HG02885 (cell line): ENCODE results near the gene MAGI1.
"Not testable (repeated sequence)": the region's sequence is repeated elsewhere in the genome, so short reads cannot be mapped to it uniquely, and the experiment has no call there.

Experiments
- ATAC-seq: cut with Tn5 transposase; IDR thresholded peaks from one replicate; pipeline ENCODE4 v1.9.1; 2021; ENCODE audit warnings: mild to moderate bottlenecking; ENCODE audit not compliant: unreplicated experiment, poor library complexity

Gene MAGI1

GRCh38 chr3:66038726-66039589 is at the start of gene MAGI1:
MAGI1 (minus strand) TSS chr3:66038918; CDS start chr3:66038308, 610 bp downstream.
- peak; percentile 66 for ATAC-seq

GRCh38 chr3:66083784-66084213 is 45.1 kb upstream of the MAGI1 start:
- no peak for ATAC-seq

GRCh38 chr3:66083096-66083678 is 44.5 kb upstream of the MAGI1 start:
- no peak for ATAC-seq

- ATAC-seq: no peak
Observed at GRCh38 chr3:66082679-66083078, 44.0 kb upstream of the MAGI1 start.

GRCh38 chr3:66080167-66080566 is 41.4 kb upstream of the MAGI1 start:
- ATAC-seq: no peak

GRCh38 chr3:66077973-66078372 is 39.3 kb upstream of the MAGI1 start:
- ATAC-seq: no peak

- no peak for ATAC-seq
Observed at GRCh38 chr3:66076861-66077470, 38.2 kb upstream of the MAGI1 start.

GRCh38 chr3:66075281-66075680 is 36.6 kb upstream of the MAGI1 start:
- ATAC-seq: no peak

GRCh38 chr3:66073464-66074141 is 34.9 kb upstream of the MAGI1 start:
- no peak for ATAC-seq

- ATAC-seq: no peak
Observed at GRCh38 chr3:66068255-66068654, 29.5 kb upstream of the MAGI1 start.

- ATAC-seq: no peak
Observed at GRCh38 chr3:66066963-66067617, 28.4 kb upstream of the MAGI1 start.

GRCh38 chr3:66055289-66055688 is 16.6 kb upstream of the MAGI1 start:
- ATAC-seq: no peak

- ATAC-seq: no peak
Observed at GRCh38 chr3:66053550-66054094, 14.9 kb upstream of the MAGI1 start.

GRCh38 chr3:66052721-66053549 is 14.2 kb upstream of the MAGI1 start:
- ATAC-seq: no peak

GRCh38 chr3:66050821-66051220 is 12.1 kb upstream of the MAGI1 start:
- ATAC-seq: no peak

GRCh38 chr3:66048051-66048395 is 9.3 kb upstream of the MAGI1 start:
- ATAC-seq: no peak

GRCh38 chr3:66047311-66048050 is 8.8 kb upstream of the MAGI1 start:
- no peak for ATAC-seq

GRCh38 chr3:66046321-66046720 is 7.6 kb upstream of the MAGI1 start:
- ATAC-seq: not testable (repeated sequence)

- ATAC-seq: no peak
Observed at GRCh38 chr3:66041828-66042227, 3.1 kb upstream of the MAGI1 start.
